ENCODE data around the gene MPPED1.

- TF ChIP-seq CTCF (IDR thresholded peaks at IDR 0.05; ENCODE audit: extremely low read depth in 1 of 2, insufficient read depth in 1 of 2, low read depth in 1 of 2, low read length in 2 of 2) (no peak), EZH2 (IDR thresholded peaks at IDR 0.05; ENCODE audit: borderline replicate concordance, low read depth, low read length, severe bottlenecking) (no peak), MAX (IDR thresholded peaks at IDR 0.05; ENCODE audit: insufficient read depth, insufficient read length) (no peak)
Measured at GRCh38 chr22:43401661-43402060, 10.2 kb upstream of the MPPED1 start.
